Measurements from ENCODE around the gene POGK. TPM values are rescaled to one million over a fixed set of nuclear protein-coding genes. Genes with fewer than 3 reads are reported as not detected.
A peak's percentile ranks its signal among the peaks of the same experiment; 100 is the strongest.

Gene POGK
- total and polyA plus RNA-seq, 9 of the 15 experiments (the other 6 are each of a cell fraction or from before 2014, with no cell fraction given), result 6.1 to 44.5 (median 24.3) TPM

- no peak for TF ChIP-seq TFE3 (CRISPR knock-in tag; IDR thresholded peaks at IDR 0.05)
- TF ChIP-seq, protein P1, sequence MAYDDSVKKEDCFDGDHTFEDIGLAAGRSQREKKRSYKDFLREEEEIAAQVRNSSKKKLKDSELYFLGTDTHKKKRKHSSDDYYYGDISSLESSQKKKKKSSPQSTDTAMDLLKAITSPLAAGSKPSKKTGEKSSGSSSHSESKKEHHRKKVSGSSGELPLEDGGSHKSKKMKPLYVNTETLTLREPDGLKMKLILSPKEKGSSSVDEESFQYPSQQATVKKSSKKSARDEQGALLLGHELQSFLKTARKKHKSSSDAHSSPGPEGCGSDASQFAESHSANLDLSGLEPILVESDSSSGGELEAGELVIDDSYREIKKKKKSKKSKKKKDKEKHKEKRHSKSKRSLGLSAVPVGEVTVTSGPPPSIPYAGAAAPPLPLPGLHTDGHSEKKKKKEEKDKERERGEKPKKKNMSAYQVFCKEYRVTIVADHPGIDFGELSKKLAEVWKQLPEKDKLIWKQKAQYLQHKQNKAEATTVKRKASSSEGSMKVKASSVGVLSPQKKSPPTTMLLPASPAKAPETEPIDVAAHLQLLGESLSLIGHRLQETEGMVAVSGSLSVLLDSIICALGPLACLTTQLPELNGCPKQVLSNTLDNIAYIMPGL (CRISPR knock-in tag; IDR thresholded peaks at IDR 0.05), result no peak; the same call in 1 of the 2 replicates
- TF ChIP-seq CBX1 (IDR thresholded peaks at IDR 0.05; ENCODE audit: low read depth), result peak; percentile 19; the same call in 1 of the 2 replicates
- TF ChIP-seq ZNF583 (CRISPR knock-in tag; IDR thresholded peaks at IDR 0.05), result peak; percentile 76; the same call in 1 of the 2 replicates
- TF ChIP-seq HDGF (IDR thresholded peaks at IDR 0.05), result no peak
- no peak for TF ChIP-seq ZSCAN32 (CRISPR knock-in tag; IDR thresholded peaks at IDR 0.05)
- no peak for TF ChIP-seq ZNF212 (CRISPR knock-in tag; IDR thresholded peaks at IDR 0.05)
- TF ChIP-seq, protein P2, sequence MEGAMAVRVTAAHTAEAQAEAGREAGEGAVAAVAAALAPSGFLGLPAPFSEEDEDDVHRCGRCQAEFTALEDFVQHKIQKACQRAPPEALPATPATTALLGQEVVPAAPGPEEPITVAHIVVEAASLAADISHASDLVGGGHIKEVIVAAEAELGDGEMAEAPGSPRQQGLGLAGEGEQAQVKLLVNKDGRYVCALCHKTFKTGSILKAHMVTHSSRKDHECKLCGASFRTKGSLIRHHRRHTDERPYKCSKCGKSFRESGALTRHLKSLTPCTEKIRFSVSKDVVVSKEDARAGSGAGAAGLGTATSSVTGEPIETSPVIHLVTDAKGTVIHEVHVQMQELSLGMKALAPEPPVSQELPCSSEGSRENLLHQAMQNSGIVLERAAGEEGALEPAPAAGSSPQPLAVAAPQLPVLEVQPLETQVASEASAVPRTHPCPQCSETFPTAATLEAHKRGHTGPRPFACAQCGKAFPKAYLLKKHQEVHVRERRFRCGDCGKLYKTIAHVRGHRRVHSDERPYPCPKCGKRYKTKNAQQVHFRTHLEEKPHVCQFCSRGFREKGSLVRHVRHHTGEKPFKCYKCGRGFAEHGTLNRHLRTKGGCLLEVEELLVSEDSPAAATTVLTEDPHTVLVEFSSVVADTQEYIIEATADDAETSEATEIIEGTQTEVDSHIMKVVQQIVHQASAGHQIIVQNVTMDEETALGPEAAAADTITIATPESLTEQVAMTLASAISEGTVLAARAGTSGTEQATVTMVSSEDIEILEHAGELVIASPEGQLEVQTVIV (CRISPR knock-in tag; IDR thresholded peaks at IDR 0.05; ENCODE audit: borderline replicate concordance), result no peak
- TF ChIP-seq STAG1 (CRISPR knock-in tag; IDR thresholded peaks at IDR 0.05; ENCODE audit: borderline replicate concordance), result 0 out of 2 replicates have a peak, but pooled peaks have one; percentile 26
- no peak for TF ChIP-seq NR0B1 (IDR thresholded peaks at IDR 0.05; ENCODE audit: partially characterized antibody)
- TF ChIP-seq LARP7 (IDR thresholded peaks at IDR 0.05), result no peak
- TF ChIP-seq ZNF830 (CRISPR knock-in tag; IDR thresholded peaks at IDR 0.05), result no peak; the same call in 1 of the 2 replicates
- no peak for TF ChIP-seq HES1 (IDR thresholded peaks at IDR 0.05; ENCODE audit: low read depth)
- no peak for TF ChIP-seq NCOA4 (IDR thresholded peaks at IDR 0.05; ENCODE audit: partially characterized antibody)
- no peak for TF ChIP-seq ZNF253 (CRISPR knock-in tag; conservative IDR thresholded peaks at IDR 0.05)
- TF ChIP-seq, protein P3, sequence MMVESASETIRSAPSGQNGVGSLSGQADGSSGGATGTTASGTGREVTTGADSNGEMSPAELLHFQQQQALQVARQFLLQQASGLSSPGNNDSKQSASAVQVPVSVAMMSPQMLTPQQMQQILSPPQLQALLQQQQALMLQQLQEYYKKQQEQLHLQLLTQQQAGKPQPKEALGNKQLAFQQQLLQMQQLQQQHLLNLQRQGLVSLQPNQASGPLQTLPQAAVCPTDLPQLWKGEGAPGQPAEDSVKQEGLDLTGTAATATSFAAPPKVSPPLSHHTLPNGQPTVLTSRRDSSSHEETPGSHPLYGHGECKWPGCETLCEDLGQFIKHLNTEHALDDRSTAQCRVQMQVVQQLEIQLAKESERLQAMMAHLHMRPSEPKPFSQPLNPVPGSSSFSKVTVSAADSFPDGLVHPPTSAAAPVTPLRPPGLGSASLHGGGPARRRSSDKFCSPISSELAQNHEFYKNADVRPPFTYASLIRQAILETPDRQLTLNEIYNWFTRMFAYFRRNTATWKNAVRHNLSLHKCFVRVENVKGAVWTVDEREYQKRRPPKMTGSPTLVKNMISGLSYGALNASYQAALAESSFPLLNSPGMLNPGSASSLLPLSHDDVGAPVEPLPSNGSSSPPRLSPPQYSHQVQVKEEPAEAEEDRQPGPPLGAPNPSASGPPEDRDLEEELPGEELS (CRISPR knock-in tag; IDR thresholded peaks at IDR 0.05; ENCODE audit: borderline replicate concordance), result no peak
Observed at GRCh38 chr1:166838766-166839599, at the start of gene POGK (continued).
